SK-N-SH (cell line): Measurements from ENCODE around the gene ACTL6A.

Experiments used
- CHD2 ChIP-seq: fragments of 150-350 bp; IDR thresholded peaks from 2 replicates; pipeline ENCODE4 v1.6.1; 2018; ENCODE audit warnings: low read length; ENCODE audit not compliant: partially characterized antibody
- CTCF ChIP-seq: fragments of 200-600 bp; sonication (generic); IDR thresholded peaks from 2 replicates; pipeline ENCODE4 v1.6.1; 2017; ENCODE audit warnings: antibody characterized with exemption, mild to moderate bottlenecking, moderate library complexity
- EZH2phosphoT487 ChIP-seq: fragments of 200-600 bp; sonication (generic); IDR thresholded peaks from 2 replicates; pipeline ENCODE4 v1.6.1; 2017; ENCODE audit warnings: low read depth, mixed run types, mild to moderate bottlenecking, antibody characterized with exemption, moderate library complexity, borderline replicate concordance
- FOSL2 ChIP-seq: IDR thresholded peaks from 2 replicates; pipeline ENCODE4 v1.4.0; 2012; ENCODE audit warnings: low read depth, mild to moderate bottlenecking, moderate library complexity, borderline replicate concordance
- JUND ChIP-seq: IDR thresholded peaks from 2 replicates; pipeline ENCODE4 v1.4.0; 2012
- PBX3 ChIP-seq: IDR thresholded peaks from 2 replicates; pipeline ENCODE4; 2012
- POLR2AphosphoS5 ChIP-seq: IDR thresholded peaks from 2 replicates; pipeline ENCODE4 v1.6.1; 2012; ENCODE audit warnings: low read depth, low read length
- REST ChIP-seq: IDR thresholded peaks from 2 replicates; pipeline ENCODE4 v1.6.1; 2012; ENCODE audit warnings: mild to moderate bottlenecking, low read depth, low read length, moderate library complexity
- TAF1 ChIP-seq: IDR thresholded peaks from 2 replicates; pipeline ENCODE4 v1.6.1; 2012; ENCODE audit warnings: low read depth, mild to moderate bottlenecking, low read length, moderate library complexity, borderline replicate concordance
- ZBTB33 ChIP-seq: IDR thresholded peaks from 2 replicates; pipeline ENCODE4 v1.4.0; 2012; ENCODE audit warnings: low read depth, borderline replicate concordance

- no peak for TF ChIP-seq CTCF
- TF ChIP-seq FOSL2, result no peak
- TF ChIP-seq REST, result no peak
- no peak for TF ChIP-seq POLR2AphosphoS5
- no peak for TF ChIP-seq TAF1
- no peak for TF ChIP-seq CHD2
- TF ChIP-seq EZH2phosphoT487, result no peak
- no peak for TF ChIP-seq JUND
- no peak for TF ChIP-seq PBX3
- TF ChIP-seq ZBTB33, result no peak
These were observed 28.6 kb downstream of the ACTL6A start for GRCh38 chr3:179591313-179591712.
